GM18519 (cell line): Measurements from ENCODE around the gene CCL20.
A peak's percentile ranks its signal among the peaks of the same experiment; 100 is the strongest.

ENCODE experiments used
- ATAC-seq: cut with Tn5 transposase; IDR thresholded peaks from one replicate; pipeline ENCODE4 v1.9.1; 2021; ENCODE audit warnings: mild to moderate bottlenecking, moderate library complexity; ENCODE audit not compliant: unreplicated experiment, low FRiP score

CCL20 gene

DNA sequence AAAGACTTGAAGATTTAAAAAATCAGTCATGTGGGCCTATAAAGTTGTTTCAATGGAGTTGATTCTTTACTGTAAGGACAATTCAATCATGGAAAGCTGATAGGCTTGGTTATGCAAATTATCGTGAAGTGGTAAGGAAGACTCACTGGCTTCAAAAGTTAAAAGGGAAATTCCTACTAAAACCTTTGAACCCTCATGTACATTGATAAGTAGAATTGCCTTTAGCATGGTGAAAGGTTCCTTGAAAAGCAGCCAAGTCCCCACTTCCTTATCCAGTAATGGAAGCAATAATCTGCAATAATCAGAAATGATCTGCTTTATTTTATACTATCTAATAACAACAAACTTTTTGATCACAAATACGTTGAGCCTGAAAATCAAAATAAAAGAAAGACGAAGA is 14.4 kb upstream of the CCL20 start:
- ATAC-seq, result no peak

DNA sequence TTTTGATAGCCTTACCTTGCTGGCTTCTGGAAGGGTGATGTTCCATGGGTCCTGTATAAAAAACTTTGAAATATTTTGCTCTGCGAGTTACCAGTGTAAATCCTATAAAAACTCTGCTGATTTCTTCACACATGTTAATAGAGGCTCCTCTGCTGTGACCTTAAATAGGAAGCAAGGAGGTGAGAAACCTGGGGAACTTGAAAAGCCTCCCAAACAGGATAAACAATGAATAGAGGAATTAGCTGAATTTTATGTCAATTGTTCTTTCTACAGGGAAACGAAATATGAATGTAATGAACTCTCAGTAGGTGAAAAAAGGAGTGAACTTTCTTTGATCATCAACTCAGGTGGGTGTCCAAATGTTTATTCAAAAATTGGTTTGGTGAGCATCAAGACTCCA is 10.8 kb upstream of the CCL20 start:
- no peak for ATAC-seq

- no peak for ATAC-seq
Measured at GRCh38 chr2:227804975-227805374, 8.7 kb upstream of the CCL20 start.

DNA sequence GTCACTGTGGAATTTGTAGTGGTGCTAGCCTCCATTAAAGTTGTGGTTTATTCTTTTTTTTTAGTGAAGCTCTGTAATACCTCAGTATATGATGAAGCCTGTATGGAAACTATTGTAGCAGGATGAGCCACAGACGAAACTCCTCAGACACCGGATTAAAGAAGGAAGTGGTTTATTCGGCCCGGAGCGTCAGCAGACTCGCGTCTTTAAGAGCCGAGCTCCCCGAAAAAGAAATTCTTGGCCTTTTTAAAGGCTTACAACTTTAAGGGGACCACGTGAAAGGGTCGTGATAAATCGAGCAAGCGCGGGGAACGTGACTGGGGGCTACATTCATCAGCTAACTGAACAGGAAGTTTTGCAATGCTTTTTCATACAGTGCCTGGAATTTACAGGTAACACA is 8.1 kb upstream of the CCL20 start:
- ATAC-seq, result no peak

DNA sequence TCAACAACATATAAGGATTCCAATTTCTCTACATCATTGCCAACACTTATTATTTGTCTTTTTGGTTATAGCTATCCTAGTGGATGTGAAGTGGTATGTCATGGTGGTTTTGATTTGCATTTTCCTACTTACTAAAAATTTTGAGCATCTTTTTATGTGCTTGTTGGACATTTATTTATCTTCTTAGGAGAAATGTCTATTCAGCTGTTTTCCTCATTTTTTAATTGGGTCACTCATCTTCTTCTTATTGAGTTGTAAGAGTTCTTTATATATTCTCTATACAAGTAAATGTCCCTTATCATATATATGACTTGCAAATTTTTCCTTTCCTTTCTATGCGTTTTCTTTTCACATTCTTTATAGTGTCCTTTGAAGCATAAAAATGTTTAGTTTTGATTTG is 4.7 kb upstream of the CCL20 start:
- no peak for ATAC-seq

- no peak for ATAC-seq
Measured at GRCh38 chr2:227812001-227812400, 1.6 kb upstream of the CCL20 start.

DNA sequence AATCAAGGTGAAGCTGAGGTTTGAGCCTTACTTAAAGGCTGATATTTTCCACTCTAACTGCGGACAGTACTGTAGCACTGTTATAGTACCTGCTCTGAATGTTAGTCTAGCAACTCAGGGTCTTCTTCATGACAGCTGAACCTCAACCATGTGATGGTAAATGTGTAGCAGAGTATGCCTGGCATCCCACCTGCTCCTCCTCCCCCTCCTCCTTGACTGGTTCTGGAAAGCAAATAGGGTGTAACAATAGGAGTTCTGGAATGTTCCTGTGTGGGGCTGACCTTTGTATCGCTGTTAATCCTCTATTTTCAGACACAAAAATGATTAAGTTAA is 447 bp upstream of the CCL20 start:
- ATAC-seq, result no peak

DNA sequence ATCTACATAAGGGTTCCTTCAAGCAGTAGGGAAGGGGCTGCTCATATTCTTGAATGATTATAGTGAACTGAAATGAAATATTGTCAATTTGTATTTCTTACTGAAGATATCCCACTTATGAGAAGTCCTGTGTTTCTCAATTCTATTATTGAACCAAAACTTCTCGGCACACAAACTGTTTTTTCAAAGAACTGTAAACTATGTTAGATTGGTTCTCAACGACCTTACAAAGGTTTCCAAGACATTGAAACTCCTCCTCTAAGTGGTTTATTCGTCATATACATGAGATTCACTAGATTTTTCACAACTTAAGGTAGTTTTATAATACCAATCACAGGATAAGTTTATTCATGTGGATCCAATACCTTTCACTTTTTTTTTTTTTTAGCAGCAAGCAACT is 1.4 kb downstream of the CCL20 start:
- ATAC-seq, result no peak

DNA sequence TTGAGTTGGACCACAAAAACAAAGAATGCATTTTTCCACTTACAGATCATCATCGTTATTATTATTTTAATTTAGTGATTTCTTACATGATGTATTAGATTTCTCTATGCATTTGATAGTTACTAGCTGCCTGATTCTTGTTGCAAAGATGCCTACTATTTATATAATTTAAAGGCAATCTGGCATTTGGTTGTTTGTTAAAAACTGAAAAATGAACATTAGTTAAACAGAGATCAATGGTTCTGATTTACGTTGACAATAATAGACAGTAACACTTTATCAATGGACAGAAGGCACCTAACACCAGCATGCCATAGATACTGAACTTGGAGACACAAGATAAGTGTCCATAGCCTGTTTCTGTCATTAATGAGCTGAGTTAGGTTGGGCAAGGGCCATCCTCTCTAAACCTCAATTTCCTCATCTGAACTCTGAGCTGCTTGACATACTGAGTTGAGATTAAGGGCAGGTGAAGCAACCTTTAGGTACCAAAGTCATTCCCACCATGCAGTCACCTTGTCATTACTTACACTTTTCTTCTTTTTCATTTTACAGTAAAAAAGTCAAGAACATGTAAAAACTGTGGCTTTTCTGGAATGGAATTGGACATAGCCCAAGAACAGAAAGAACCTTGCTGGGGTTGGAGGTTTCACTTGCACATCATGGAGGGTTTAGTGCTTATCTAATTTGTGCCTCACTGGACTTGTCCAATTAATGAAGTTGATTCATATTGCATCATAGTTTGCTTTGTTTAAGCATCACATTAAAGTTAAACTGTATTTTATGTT is 3.1 kb downstream of the CCL20 start:
- no peak for ATAC-seq

DNA sequence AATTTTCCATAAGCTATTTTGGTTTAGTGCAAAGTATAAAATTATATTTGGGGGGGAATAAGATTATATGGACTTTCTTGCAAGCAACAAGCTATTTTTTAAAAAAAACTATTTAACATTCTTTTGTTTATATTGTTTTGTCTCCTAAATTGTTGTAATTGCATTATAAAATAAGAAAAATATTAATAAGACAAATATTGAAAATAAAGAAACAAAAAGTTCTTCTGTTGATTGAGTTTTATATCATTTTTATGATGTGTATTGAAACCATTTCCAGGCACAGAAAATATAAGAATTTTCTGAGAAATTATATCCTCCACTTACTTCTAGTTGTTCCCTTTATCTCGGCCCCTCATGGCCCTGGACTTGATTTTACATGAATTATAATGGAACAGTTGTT is 3.7 kb downstream of the CCL20 start:
- no peak for ATAC-seq

- peak; percentile 50 for ATAC-seq
Measured at GRCh38 chr2:227817850-227818674, 4.4 kb downstream of the CCL20 start.

GRCh38 chr2:227818675-227819397 is 5.2 kb downstream of the CCL20 start:
- no peak for ATAC-seq

DNA sequence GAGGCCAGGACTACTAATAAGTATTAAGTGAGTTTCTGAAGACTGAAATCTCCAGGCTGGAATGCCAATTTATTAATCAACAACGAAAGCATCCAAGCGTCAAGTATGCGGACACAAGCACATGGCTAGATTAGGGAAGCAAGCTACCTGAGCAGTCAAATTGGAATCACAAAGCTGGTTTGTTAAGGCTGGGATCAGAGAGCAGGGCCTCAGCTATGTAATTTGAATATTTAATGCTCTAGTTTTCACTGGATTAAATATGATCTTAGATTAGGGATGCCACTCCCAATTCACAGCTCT is 5.7 kb downstream of the CCL20 start:
- no peak for ATAC-seq

DNA sequence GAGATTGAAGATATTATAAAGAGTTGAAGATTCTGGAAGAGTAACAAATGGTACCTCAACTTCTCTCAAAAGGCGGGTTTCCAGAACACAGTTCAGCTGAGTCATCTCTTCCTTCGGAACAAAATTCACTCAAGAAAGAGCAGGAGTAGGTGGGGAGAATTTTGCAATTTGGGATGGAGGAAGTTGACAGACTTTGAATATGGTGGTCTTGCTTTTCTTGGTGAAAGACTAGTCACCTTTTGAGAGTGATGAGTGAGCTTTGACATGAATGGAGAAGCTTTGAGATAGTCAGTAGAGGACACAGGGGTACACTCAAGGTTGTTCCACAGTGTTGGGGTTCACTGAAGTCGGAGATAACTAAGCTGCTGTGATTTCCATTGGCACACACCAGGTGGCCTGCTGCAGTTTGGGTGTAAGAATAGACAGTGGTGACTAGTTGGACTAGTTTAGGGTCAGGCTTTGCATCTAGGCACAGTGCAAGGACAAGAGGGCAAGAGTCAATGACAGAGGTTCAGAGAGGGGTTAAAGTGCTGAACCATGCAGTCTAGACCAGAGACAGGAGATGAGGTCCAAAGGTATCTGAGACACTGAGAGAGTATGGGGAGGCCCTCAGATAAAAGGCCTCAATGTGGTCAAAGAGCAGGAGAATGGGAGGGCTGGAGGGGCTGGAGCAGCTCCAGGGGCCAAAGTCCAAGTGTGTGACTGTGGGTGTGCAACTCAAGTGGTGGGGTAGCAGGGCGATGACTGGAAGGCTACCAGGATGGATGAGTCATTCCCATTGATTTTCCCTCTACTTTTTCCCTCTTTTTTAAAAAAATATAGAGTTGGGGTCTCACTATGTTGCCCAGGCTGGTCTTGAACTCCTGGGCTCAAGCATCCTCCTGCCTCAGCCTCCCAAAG is 7.7 kb downstream of the CCL20 start:
- ATAC-seq, result no peak

GRCh38 chr2:227822416-227823003 is 8.9 kb downstream of the CCL20 start:
- ATAC-seq, result no peak

DNA sequence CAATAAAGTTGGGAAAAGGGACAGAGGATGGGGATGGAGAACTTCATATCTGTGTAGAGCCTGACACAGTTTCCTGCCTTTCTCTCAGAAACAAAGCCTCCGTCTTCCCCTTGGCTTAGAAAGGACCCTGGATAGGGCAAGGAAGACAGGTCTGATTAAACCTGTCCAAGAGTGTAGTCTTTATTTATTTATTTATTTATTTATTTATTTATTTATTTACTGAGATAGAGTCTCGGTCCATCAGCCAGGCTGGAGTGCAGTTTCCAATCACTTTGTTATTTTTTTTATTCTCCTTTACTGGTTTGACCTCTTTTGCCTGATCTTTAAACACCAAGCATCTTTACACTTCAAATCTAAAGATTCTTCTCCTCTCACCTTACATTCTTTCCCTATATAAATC is 10.3 kb downstream of the CCL20 start:
- ATAC-seq, result no peak

GRCh38 chr2:227824711-227825110 is 11.1 kb downstream of the CCL20 start:
- no peak for ATAC-seq

DNA sequence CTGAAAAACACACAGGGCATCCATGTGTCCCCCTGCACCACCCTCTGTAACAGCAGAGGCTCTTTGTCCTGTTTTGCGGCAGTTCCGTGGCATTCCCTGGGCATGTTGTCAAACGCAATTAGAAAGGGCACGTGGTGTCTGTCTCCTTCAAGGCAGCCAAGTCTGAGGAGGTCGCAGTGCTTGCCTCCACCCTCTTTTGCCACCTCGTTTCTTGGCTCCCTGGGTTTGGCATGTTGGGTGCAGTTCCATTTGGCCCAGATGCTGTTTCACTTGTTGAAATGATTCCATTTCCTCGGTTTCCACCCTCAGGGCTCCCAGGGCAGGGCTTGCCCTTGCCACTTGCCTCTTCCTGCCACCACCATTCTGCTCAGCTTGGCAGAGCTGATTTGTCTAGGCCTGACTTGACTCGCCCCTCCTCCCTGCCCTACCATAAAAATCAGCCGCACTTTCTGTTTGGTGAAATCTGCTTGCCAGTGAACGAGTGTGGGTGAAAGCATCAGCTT is 12.4 kb downstream of the CCL20 start:
- ATAC-seq, result no peak

GRCh38 chr2:227826563-227826962 is 12.9 kb downstream of the CCL20 start:
- ATAC-seq, result no peak

GRCh38 chr2:227827143-227827542 is 13.5 kb downstream of the CCL20 start:
- no peak for ATAC-seq
